ENCODE measurements around the gene NEUROD4. TPM values are rescaled to one million over a fixed set of nuclear protein-coding genes. Genes with fewer than 3 reads are reported as not detected.
A peak's percentile ranks its signal among the peaks of the same experiment; 100 is the strongest.

NEUROD4 gene
- total and polyA plus RNA-seq, 9 donors, result under 0.01 TPM; not detected in 8

- H3K27ac ChIP-seq (ENCODE audit: low read length), result peak overlapping the region; percentile 6
- 89% methylated on average over 2 of the region's 5 CpGs for WGBS (ENCODE audit: insufficient coverage)
- no peak overlapping the region for H3K4me3 ChIP-seq (ENCODE audit: low read length)
- no peak for DNase-seq
- no peaks in the 10 kb centered on the region for H3K36me3 ChIP-seq (ENCODE audit: control insufficient read depth, insufficient read depth, low read length)
- H3K4me1 ChIP-seq (ENCODE audit: control insufficient read depth, insufficient read depth, low read length), result peaks cover 37% of the 10 kb centered on the region
- H3K9me3 ChIP-seq (replicated peaks; ENCODE audit: control insufficient read depth, low read depth, low read length), result no peaks in the 10 kb centered on the region
- no peaks in the 10 kb centered on the region for H3K27me3 ChIP-seq (ENCODE audit: control insufficient read depth, insufficient read depth, low read length)
Measured at GRCh38 chr12:55036326-55037115, 16.7 kb downstream of the NEUROD4 start.

DNA sequence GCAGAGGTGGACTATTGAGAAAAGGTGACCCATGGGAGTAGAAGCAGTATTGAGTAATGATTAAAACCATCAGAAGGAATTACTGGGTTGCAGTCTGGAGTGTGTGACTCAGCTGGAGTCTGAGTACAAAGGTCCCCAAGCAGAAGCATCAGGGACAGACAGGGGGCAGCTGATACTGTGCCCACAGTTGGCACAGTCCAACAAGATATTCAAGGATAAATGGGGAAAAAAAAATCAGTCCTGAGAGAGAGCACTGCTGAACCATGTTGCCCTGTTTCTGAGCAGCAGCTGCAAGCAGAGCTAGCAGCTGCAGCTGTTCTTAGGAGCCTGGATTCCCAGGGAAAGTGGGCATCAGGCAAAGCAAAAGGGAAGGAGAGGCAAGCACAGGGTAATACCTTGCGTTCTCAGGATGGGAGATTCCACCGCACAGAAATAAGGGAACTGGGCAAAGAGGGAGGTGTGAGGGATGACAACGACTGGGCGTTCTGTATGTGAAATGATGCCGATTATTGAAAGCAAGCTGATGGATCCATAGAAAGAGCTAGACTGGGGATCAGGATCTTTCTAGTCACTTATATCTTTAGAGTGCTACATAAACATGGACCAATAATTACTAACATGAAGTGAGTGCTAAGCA lies 17.7 kb downstream of the NEUROD4 start:
- peak; percentile 76 for DNase-seq
- no peaks in the 10 kb centered on the region for H3K36me3 ChIP-seq (ENCODE audit: control insufficient read depth, insufficient read depth, low read length)
- H3K27ac ChIP-seq (ENCODE audit: low read length), result peak overlapping the region; percentile 54
- H3K4me1 ChIP-seq (ENCODE audit: control insufficient read depth, insufficient read depth, low read length), result peaks cover 37% of the 10 kb centered on the region
- H3K4me3 ChIP-seq (ENCODE audit: low read length), result no peak overlapping the region
- H3K27me3 ChIP-seq (ENCODE audit: control insufficient read depth, insufficient read depth, low read length), result no peaks in the 10 kb centered on the region
- WGBS (ENCODE audit: insufficient coverage), result 96% methylated on average over 3 of the region's 5 CpGs
- H3K9me3 ChIP-seq (replicated peaks; ENCODE audit: control insufficient read depth, low read depth, low read length), result no peaks in the 10 kb centered on the region

DNA sequence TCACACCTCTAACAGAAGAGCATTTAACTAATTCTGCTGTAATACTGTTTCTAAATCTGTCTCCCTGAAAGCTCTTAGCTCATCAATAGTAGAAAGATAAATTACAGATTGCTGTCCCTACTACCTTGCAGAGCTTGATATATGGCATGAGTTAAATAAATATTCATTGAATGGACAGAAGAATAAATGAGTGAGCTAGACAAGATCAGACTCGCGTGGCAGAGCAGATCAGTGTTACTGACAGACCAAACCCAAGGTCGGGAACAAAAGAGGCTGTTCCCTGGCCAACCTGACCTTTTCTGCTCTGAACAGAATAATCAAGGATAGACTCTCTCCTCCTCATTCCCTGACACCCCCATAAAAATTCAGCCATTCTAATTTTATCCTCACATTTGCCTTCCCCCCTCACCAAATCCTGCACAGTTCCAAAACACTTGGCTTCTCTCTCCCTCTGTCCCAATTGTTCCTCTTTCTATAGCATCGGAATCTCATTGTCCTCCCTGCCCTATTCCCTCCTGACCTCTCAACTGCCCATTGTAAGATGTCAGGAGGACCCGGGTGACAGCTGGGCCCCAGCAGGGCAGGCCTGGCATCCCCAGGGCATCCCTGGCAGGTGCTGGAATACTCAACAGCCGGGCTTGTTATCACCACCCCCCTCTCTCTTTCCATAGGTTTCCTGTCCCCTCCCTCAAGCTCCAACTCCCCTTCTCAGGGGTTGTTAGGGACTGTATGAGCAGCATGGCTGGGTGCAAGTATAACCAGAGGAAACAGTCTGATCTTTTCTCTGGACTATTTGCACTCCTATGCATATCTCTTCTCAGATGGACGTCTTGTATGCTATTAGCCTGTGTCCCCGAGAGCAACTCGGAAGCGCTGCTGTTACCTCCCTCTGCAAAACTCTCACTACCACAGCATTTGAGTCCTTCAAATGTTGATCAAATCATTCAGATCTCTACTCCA lies 19.9 kb downstream of the NEUROD4 start:
- Histone ChIP-seq H3K36me3 (ENCODE audit: control insufficient read depth, insufficient read depth, low read length) (no peaks in the 10 kb centered on the region), H3K4me3 (ENCODE audit: low read length) (no peak overlapping the region), H3K9me3 (replicated peaks; ENCODE audit: control insufficient read depth, low read depth, low read length) (no peaks in the 10 kb centered on the region), H3K27me3 (ENCODE audit: control insufficient read depth, insufficient read depth, low read length) (no peaks in the 10 kb centered on the region), H3K4me1 (ENCODE audit: control insufficient read depth, insufficient read depth, low read length) (peaks cover 32% of the 10 kb centered on the region), H3K27ac (ENCODE audit: low read length) (no peak overlapping the region)
- 63% methylated on average over 7 of the region's 10 CpGs for WGBS (ENCODE audit: insufficient coverage)
- DNase-seq, result no peak

DNA sequence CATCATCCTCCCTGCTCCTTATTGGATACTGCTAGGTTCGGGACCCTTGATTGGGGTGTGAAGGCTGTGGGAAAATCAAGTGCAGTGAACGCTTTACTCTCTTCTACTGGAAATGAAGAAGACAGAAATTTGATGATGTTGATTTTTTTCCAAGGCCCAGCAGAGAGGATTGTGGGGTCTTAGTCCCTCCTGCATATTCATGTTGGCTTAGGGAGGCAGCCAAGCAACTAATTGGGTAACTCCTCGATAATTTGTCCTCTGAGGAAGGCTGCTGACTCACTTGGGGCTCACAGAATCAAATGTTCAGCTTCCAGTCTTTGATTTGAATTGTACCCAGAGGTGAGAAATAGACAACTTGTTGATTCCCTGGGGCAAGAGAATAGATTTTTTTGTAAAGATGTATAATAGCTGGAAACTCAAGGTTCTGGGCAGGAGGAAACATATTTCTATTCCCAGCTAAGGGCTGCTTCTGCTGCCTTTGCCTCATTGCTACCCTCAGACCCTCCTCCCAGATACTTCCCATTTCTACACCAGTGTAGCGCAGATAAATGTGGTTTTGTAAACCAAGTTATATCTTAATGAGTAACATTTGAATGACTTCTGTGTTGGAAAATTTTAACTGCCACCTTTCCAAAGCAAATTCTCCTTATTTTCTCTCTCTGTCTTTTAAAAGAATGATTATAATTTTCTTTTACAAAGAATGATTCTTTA lies 21.7 kb downstream of the NEUROD4 start:
- DNase-seq, result no peak
- Histone ChIP-seq H3K4me1 (ENCODE audit: control insufficient read depth, insufficient read depth, low read length) (peaks cover 26% of the 10 kb centered on the region), H3K27ac (ENCODE audit: low read length) (no peak overlapping the region), H3K27me3 (ENCODE audit: control insufficient read depth, insufficient read depth, low read length) (no peaks in the 10 kb centered on the region), H3K9me3 (replicated peaks; ENCODE audit: control insufficient read depth, low read depth, low read length) (no peaks in the 10 kb centered on the region), H3K4me3 (ENCODE audit: low read length) (no peak overlapping the region), H3K36me3 (ENCODE audit: control insufficient read depth, insufficient read depth, low read length) (no peaks in the 10 kb centered on the region)
- WGBS (ENCODE audit: insufficient coverage), result 51% methylated on average over 2 of the region's 4 CpGs

- H3K4me3 ChIP-seq (ENCODE audit: low read length), result no peak overlapping the region
- WGBS (ENCODE audit: insufficient coverage), result no CpG with 5 or more reads among the region's 3 CpGs
- H3K27ac ChIP-seq (ENCODE audit: low read length), result no peak overlapping the region
- peaks cover 12% of the 10 kb centered on the region for H3K4me1 ChIP-seq (ENCODE audit: control insufficient read depth, insufficient read depth, low read length)
- no peaks in the 10 kb centered on the region for H3K27me3 ChIP-seq (ENCODE audit: control insufficient read depth, insufficient read depth, low read length)
- DNase-seq, result peak; percentile 24
- H3K9me3 ChIP-seq (replicated peaks; ENCODE audit: control insufficient read depth, low read depth, low read length), result no peaks in the 10 kb centered on the region
- H3K36me3 ChIP-seq (ENCODE audit: control insufficient read depth, insufficient read depth, low read length), result no peaks in the 10 kb centered on the region
Measured at GRCh38 chr12:55043542-55043941, 23.8 kb downstream of the NEUROD4 start.

DNA sequence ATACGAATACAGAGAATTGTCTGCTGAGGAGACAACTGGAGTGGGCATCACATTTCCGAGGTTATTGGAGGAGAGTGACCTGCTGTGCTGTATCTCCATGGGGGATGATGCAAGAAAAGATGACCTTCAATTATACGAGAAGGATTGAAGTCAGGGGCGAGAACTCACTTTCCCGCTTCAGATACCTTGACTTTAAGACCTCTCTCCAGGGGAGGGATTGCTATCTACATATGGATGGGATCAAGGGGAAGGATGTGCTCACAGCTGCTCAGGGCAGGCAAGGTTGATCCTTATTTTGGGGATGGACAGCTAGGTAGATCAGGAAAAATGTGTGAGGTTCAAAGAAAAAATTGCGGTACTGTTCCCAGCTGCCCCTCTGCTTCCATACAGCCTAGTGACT lies 24.4 kb downstream of the NEUROD4 start:
- WGBS (ENCODE audit: insufficient coverage), result 47% methylated on average over 2 of the region's 6 CpGs
- Histone ChIP-seq H3K27ac (ENCODE audit: low read length) (no peak overlapping the region), H3K4me1 (ENCODE audit: control insufficient read depth, insufficient read depth, low read length) (peaks cover 7% of the 10 kb centered on the region), H3K9me3 (replicated peaks; ENCODE audit: control insufficient read depth, low read depth, low read length) (no peaks in the 10 kb centered on the region), H3K4me3 (ENCODE audit: low read length) (no peak overlapping the region), H3K36me3 (ENCODE audit: control insufficient read depth, insufficient read depth, low read length) (no peaks in the 10 kb centered on the region), H3K27me3 (ENCODE audit: control insufficient read depth, insufficient read depth, low read length) (no peaks in the 10 kb centered on the region)
- DNase-seq, result no peak

DNA sequence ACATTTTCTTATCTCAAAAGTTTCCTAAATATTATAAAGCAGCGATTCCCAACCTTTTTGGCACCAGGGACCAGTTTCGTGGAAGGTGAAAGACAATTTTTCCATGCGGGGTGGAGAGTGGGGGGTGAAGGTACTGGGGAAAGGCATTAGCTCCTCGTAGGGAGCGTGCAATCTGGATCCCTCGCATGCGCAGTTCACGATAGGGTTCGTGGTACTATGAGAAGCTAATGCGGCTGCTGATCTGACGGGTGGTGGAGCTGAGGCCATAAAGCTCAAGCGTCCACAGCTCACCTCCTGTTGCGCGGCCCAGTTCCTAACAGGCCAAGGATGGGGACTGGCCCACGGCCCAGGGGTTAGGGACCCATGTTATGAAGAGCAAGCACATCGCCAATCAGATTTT lies 29.9 kb downstream of the NEUROD4 start:
- Histone ChIP-seq H3K4me3 (ENCODE audit: low read length) (no peak overlapping the region), H3K27me3 (ENCODE audit: control insufficient read depth, insufficient read depth, low read length) (no peaks in the 10 kb centered on the region), H3K4me1 (ENCODE audit: control insufficient read depth, insufficient read depth, low read length) (no peaks in the 10 kb centered on the region), H3K9me3 (replicated peaks; ENCODE audit: control insufficient read depth, low read depth, low read length) (no peaks in the 10 kb centered on the region), H3K36me3 (ENCODE audit: control insufficient read depth, insufficient read depth, low read length) (no peaks in the 10 kb centered on the region), H3K27ac (ENCODE audit: low read length) (no peak overlapping the region)
- no peak for DNase-seq
- 90% methylated on average over 15 of the region's 16 CpGs for WGBS (ENCODE audit: insufficient coverage)

GRCh38 chr12:55051197-55051947 lies 31.6 kb downstream of the NEUROD4 start:
- no peak for DNase-seq
- no peaks in the 10 kb centered on the region for H3K36me3 ChIP-seq (ENCODE audit: control insufficient read depth, insufficient read depth, low read length)
- H3K4me3 ChIP-seq (ENCODE audit: low read length), result no peak overlapping the region
- no peaks in the 10 kb centered on the region for H3K4me1 ChIP-seq (ENCODE audit: control insufficient read depth, insufficient read depth, low read length)
- H3K27ac ChIP-seq (ENCODE audit: low read length), result no peak overlapping the region
- no peaks in the 10 kb centered on the region for H3K27me3 ChIP-seq (ENCODE audit: control insufficient read depth, insufficient read depth, low read length)
- H3K9me3 ChIP-seq (replicated peaks; ENCODE audit: control insufficient read depth, low read depth, low read length), result no peaks in the 10 kb centered on the region
- 42% methylated on average over 3 of the region's 7 CpGs for WGBS (ENCODE audit: insufficient coverage)

DNA sequence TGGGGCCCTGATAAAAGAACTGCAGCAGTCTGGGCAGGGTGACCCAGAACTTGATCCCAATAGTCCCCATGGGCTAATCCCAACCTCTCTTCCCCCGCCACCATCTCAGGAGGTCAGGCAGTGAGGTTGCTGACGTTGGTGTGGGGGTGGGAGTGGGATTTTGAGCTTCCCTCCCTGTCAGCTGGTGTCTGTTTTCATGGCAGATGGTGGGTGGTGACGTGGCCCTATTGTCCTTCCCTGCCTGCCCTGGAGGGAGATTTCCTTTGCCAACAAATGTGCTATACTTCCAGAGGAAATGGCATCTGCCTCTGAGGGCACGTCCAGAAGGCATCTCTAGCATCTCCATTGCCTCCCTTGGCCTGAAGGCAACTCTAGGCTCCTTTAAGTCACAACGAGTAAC lies 37.7 kb downstream of the NEUROD4 start:
- Histone ChIP-seq H3K4me1 (ENCODE audit: control insufficient read depth, insufficient read depth, low read length) (peaks cover 8% of the 10 kb centered on the region), H3K27me3 (ENCODE audit: control insufficient read depth, insufficient read depth, low read length) (no peaks in the 10 kb centered on the region), H3K9me3 (replicated peaks; ENCODE audit: control insufficient read depth, low read depth, low read length) (no peaks in the 10 kb centered on the region), H3K27ac (ENCODE audit: low read length) (no peak overlapping the region), H3K4me3 (ENCODE audit: low read length) (no peak overlapping the region), H3K36me3 (ENCODE audit: control insufficient read depth, insufficient read depth, low read length) (no peaks in the 10 kb centered on the region)
- WGBS (ENCODE audit: insufficient coverage), result no CpG with 5 or more reads among the region's 5 CpGs
- DNase-seq, result peak; percentile 58

Measured in muscle of leg (tissue), 11 donors.